ENCODE measurements around the gene CDC5L.

Gene CDC5L

DNA sequence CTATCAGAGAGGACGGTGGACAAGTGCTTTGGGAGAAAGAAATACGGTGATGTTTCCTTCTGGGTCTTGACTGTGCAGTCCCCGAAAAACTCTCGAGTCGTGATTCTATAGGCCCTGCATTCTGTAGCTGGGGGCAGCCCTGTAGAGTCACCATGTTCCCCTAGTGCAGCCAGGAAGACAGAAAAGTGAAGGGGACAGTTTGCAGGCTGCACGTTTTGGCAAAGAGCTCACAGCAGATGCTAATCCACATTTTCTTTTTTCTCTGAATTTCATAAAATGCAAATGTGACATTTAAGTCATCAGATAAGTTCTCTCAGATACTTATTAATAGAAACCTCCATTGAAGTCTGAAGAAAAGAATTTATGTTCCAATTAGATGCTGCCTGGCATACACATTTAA is 25.6 kb upstream of the CDC5L start:
- H3K36me3 ChIP-seq (ENCODE audit: insufficient read depth, low read length), result no peaks in the 10 kb centered on the region
- H3K27me3 ChIP-seq (ENCODE audit: insufficient read depth, low read length, poor library complexity), result peaks cover 4% of the 10 kb centered on the region
- H3K9me3 ChIP-seq (ENCODE audit: insufficient read depth, low read length, severe bottlenecking), result no peaks in the 10 kb centered on the region
- no peaks in the 10 kb centered on the region for H4K20me1 ChIP-seq (ENCODE audit: insufficient read depth, low read length)
- H3K79me2 ChIP-seq (ENCODE audit: insufficient read depth, low read length), result no peaks in the 10 kb centered on the region
- no peak overlapping the region for H3K4me2 ChIP-seq (ENCODE audit: insufficient read depth, low read length)
- no peak overlapping the region for H2AFZ ChIP-seq (ENCODE audit: low read depth, low read length)
- no peaks in the 10 kb centered on the region for H3K4me1 ChIP-seq (ENCODE audit: insufficient read depth, low read length)
- H3K27ac ChIP-seq (ENCODE audit: low read length), result no peak overlapping the region
- DNase-seq (no peak), ATAC-seq (ENCODE audit: insufficient read depth, low read depth) (no peak)
- H3K4me3 ChIP-seq (ENCODE audit: low read depth in 1 of 2, low read length in 2 of 2), result no peak overlapping the region
- TF ChIP-seq EZH2 (IDR thresholded peaks at IDR 0.05; ENCODE audit: borderline replicate concordance, low read depth, low read length, severe bottlenecking), result no peak
- TF ChIP-seq, protein P1, sequence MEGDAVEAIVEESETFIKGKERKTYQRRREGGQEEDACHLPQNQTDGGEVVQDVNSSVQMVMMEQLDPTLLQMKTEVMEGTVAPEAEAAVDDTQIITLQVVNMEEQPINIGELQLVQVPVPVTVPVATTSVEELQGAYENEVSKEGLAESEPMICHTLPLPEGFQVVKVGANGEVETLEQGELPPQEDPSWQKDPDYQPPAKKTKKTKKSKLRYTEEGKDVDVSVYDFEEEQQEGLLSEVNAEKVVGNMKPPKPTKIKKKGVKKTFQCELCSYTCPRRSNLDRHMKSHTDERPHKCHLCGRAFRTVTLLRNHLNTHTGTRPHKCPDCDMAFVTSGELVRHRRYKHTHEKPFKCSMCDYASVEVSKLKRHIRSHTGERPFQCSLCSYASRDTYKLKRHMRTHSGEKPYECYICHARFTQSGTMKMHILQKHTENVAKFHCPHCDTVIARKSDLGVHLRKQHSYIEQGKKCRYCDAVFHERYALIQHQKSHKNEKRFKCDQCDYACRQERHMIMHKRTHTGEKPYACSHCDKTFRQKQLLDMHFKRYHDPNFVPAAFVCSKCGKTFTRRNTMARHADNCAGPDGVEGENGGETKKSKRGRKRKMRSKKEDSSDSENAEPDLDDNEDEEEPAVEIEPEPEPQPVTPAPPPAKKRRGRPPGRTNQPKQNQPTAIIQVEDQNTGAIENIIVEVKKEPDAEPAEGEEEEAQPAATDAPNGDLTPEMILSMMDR (IDR thresholded peaks at IDR 0.05; ENCODE audit: borderline replicate concordance, extremely low read depth, low read length, poor library complexity, severe bottlenecking), result no peak
- no peak overlapping the region for H3K9ac ChIP-seq (ENCODE audit: low read depth, low read length)

DNA sequence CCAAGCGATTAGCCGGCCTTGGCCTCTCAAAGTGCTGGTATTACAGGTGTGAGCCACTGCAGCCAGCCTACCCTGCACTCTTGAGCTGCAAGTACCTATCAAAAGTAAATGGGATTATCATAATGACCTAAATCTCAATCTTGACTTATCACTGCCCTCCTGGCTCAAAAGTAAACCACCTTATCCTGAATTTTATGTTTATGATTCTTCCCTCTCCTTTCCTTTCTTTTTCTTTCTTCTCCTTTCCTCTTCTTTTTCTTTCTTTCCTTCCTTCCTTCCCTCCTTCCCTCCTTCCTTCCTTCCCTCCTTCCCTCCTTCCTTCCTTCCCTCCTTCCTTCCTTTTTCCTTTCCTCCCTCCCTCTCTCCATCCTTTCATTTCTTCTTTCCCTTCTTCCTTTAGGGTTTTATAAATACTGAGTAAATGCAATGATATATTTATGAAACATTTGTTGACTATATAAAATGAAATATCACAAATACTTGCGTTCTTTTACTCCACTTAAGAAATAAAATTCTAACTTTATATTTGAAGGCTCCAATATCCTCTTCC is 24.1 kb upstream of the CDC5L start:
- Histone ChIP-seq H3K36me3 (ENCODE audit: insufficient read depth, low read length) (no peaks in the 10 kb centered on the region), H3K79me2 (ENCODE audit: insufficient read depth, low read length) (no peaks in the 10 kb centered on the region), H2AFZ (ENCODE audit: low read depth, low read length) (no peak overlapping the region), H3K9me3 (ENCODE audit: insufficient read depth, low read length, severe bottlenecking) (no peaks in the 10 kb centered on the region), H3K27ac (ENCODE audit: low read length) (no peak overlapping the region), H4K20me1 (ENCODE audit: insufficient read depth, low read length) (no peaks in the 10 kb centered on the region), H3K27me3 (ENCODE audit: insufficient read depth, low read length, poor library complexity) (peaks cover 8% of the 10 kb centered on the region), H3K4me2 (ENCODE audit: insufficient read depth, low read length) (no peak overlapping the region), H3K4me3 (ENCODE audit: low read depth in 1 of 2, low read length in 2 of 2) (no peak overlapping the region), H3K4me1 (ENCODE audit: insufficient read depth, low read length) (no peaks in the 10 kb centered on the region), H3K9ac (ENCODE audit: low read depth, low read length) (no peak overlapping the region)
- TF ChIP-seq EZH2 (IDR thresholded peaks at IDR 0.05; ENCODE audit: borderline replicate concordance, low read depth, low read length, severe bottlenecking), result no peak
- TF ChIP-seq, protein P1 (IDR thresholded peaks at IDR 0.05; ENCODE audit: borderline replicate concordance, extremely low read depth, low read length, poor library complexity, severe bottlenecking), result no peak
- ATAC-seq (ENCODE audit: insufficient read depth, low read depth), result no peak
- no peak for DNase-seq

DNA sequence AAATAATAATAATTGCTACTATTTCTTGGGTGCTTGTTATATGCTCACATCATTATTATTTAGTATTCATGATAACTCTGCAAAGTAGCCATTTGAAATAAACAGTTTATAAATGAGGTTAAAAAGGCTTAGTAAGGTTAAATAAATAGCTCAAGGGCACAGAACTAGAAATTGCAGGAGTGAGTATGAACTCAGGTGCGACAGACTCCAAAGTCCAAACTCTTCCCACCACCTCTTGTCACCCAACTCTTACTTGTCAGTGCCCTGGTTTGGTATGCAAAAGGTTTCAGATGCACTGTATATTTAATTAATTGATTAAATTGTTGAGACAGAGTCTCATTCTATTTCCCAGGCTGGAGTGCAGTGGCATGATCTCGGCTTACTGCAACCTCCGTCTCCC is 20.7 kb upstream of the CDC5L start:
- no peak for ATAC-seq (ENCODE audit: insufficient read depth, low read depth)
- Histone ChIP-seq H3K79me2 (ENCODE audit: insufficient read depth, low read length) (no peaks in the 10 kb centered on the region), H3K9me3 (ENCODE audit: insufficient read depth, low read length, severe bottlenecking) (no peaks in the 10 kb centered on the region), H3K9ac (ENCODE audit: low read depth, low read length) (no peak overlapping the region), H3K4me1 (ENCODE audit: insufficient read depth, low read length) (no peaks in the 10 kb centered on the region), H3K27me3 (ENCODE audit: insufficient read depth, low read length, poor library complexity) (peaks cover 4% of the 10 kb centered on the region), H2AFZ (ENCODE audit: low read depth, low read length) (no peak overlapping the region), H3K36me3 (ENCODE audit: insufficient read depth, low read length) (no peaks in the 10 kb centered on the region), H3K27ac (ENCODE audit: low read length) (no peak overlapping the region), H4K20me1 (ENCODE audit: insufficient read depth, low read length) (no peaks in the 10 kb centered on the region), H3K4me3 (ENCODE audit: low read depth in 1 of 2, low read length in 2 of 2) (no peak overlapping the region), H3K4me2 (ENCODE audit: insufficient read depth, low read length) (no peak overlapping the region)
- no peak for TF ChIP-seq EZH2 (IDR thresholded peaks at IDR 0.05; ENCODE audit: borderline replicate concordance, low read depth, low read length, severe bottlenecking)
- TF ChIP-seq, protein P1 (IDR thresholded peaks at IDR 0.05; ENCODE audit: borderline replicate concordance, extremely low read depth, low read length, poor library complexity, severe bottlenecking), result no peak
- DNase-seq, result no peak

DNA sequence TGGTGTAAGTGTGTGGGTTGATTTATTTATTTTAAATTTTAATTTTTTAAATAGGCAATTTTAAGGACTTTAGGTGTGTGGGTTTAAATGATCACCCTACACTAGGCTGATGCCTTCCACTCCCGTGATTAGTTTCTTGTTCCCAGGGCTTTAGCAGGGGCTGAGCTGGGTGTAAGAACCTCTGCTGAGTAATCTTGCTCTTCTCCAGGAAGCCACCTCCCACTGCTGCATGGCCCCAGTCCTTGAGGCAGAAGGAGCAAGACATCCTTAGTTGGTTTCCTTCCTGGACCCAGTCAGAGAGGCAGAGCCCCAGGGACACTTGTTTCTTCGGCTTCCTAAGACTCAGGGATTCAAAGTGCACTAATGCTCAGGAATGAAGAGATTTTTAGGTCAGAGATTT is 19.8 kb upstream of the CDC5L start:
- Histone ChIP-seq H3K27me3 (ENCODE audit: insufficient read depth, low read length, poor library complexity) (peaks cover 4% of the 10 kb centered on the region), H3K36me3 (ENCODE audit: insufficient read depth, low read length) (no peaks in the 10 kb centered on the region), H3K4me1 (ENCODE audit: insufficient read depth, low read length) (no peaks in the 10 kb centered on the region), H4K20me1 (ENCODE audit: insufficient read depth, low read length) (no peaks in the 10 kb centered on the region), H2AFZ (ENCODE audit: low read depth, low read length) (no peak overlapping the region), H3K4me3 (ENCODE audit: low read depth in 1 of 2, low read length in 2 of 2) (no peak overlapping the region), H3K79me2 (ENCODE audit: insufficient read depth, low read length) (no peaks in the 10 kb centered on the region), H3K27ac (ENCODE audit: low read length) (no peak overlapping the region), H3K9ac (ENCODE audit: low read depth, low read length) (no peak overlapping the region), H3K4me2 (ENCODE audit: insufficient read depth, low read length) (no peak overlapping the region), H3K9me3 (ENCODE audit: insufficient read depth, low read length, severe bottlenecking) (no peaks in the 10 kb centered on the region)
- no peak for DNase-seq
- ATAC-seq (ENCODE audit: insufficient read depth, low read depth), result peak; percentile 39; the same call in 1 of the 3 replicates
- no peak for TF ChIP-seq EZH2 (IDR thresholded peaks at IDR 0.05; ENCODE audit: borderline replicate concordance, low read depth, low read length, severe bottlenecking)
- TF ChIP-seq, protein P1 (IDR thresholded peaks at IDR 0.05; ENCODE audit: borderline replicate concordance, extremely low read depth, low read length, poor library complexity, severe bottlenecking), result no peak

Data from DND-41 (cell line).